GM15510 (cell line): Measurements from ENCODE around the gene TCF23.

Source experiments
- POLR2A ChIP-seq: IDR thresholded peaks from 3 replicates; pipeline ENCODE4 v1.6.1; 2011; ENCODE audit warnings: borderline replicate concordance; ENCODE audit not compliant: insufficient read length; ENCODE audit errors: extremely low read depth

TCF23 gene

GRCh38 chr2:27194538-27195354 lies 45.9 kb downstream of the TCF23 start:
- no peak for TF ChIP-seq POLR2A

GRCh38 chr2:27198627-27199026 lies 49.8 kb downstream of the TCF23 start:
- no peak for TF ChIP-seq POLR2A

DNA sequence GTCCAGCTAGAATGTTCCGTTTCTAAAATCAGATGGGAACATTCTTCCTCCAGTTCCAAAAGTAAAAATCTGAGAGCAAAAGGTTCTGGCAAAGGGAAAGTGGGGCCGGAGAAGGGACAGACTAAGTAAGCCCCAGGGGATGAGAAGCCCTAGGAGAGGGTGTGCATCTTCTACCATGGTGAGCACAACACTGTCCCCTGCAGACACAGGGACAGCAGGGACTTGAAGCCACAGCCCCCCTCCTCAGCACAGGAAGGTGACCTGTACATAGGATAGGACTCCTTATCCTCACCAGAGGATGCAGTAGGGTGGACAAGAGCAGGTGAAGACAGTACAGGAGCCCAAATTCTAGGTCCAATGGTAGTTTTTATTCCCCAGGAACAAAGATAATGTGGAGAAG lies 50.4 kb downstream of the TCF23 start:
- no peak for TF ChIP-seq POLR2A

DNA sequence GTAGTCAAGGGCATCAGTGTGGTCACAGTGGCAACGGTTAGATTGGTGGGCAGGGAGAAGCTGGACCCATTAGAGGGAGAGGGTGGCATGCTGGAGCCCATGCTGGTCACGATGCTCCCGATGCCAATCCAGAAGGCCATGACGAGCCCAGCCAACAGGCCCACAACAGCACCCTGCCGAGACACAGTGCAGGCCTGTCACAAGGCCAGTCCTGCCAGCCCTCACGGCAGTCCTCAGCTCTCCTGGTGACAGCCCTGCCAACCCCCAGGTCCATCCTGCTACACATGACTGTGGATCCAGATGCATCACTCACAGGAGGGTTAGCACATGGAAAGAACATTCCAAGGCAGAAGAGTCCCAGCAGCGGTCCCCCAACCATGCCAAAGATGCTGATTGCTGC lies 52.9 kb downstream of the TCF23 start:
- TF ChIP-seq POLR2A = no peak

GRCh38 chr2:27202854-27203253 lies 54.0 kb downstream of the TCF23 start:
- no peak for TF ChIP-seq POLR2A

DNA sequence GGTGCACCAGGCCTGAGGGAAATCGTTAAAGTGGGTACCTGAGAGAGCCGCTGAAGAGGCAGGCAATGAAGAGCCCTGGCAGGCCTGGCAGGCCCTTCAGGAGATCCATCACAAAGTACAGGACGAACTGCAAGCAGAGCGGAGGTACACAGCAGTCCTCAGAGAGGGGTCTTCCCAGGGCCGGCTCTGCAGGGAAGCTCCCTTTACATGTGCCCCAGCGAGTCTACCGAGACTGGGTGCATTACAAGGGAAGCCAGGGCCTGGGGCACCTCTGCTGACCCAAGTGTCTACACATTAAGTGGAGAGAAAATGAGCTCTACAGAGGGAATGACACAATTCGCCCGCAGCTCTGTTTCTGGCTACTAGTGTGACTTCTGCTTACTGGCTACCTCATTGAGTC lies 54.9 kb downstream of the TCF23 start:
- no peak for TF ChIP-seq POLR2A

- TF ChIP-seq POLR2A = no peak
Observed at GRCh38 chr2:27204566-27204965, 55.8 kb downstream of the TCF23 start.

DNA sequence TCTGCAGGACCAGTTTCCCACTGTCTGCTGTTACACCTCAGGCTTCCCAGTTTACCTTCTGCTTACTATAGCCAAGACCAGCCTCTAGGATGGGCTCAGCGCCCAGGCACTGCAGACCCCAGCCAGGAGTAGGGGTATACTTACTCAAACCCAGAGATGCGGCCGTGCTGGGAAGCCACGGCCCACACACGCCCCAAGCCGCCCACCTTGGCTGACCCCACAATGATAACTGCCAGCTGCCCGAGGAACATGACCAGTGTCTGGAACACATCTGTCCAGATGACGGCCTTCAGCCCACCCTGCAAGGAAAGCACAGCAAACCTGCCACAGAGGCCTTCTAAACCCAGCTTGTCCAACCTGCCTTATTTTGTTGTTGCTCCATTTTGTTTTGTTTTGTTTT lies 56.4 kb downstream of the TCF23 start:
- no peak for TF ChIP-seq POLR2A

GRCh38 chr2:27206346-27206745 lies 57.5 kb downstream of the TCF23 start:
- TF ChIP-seq POLR2A = no peak
